ENCODE results near the gene PPP3CA.

DNA sequence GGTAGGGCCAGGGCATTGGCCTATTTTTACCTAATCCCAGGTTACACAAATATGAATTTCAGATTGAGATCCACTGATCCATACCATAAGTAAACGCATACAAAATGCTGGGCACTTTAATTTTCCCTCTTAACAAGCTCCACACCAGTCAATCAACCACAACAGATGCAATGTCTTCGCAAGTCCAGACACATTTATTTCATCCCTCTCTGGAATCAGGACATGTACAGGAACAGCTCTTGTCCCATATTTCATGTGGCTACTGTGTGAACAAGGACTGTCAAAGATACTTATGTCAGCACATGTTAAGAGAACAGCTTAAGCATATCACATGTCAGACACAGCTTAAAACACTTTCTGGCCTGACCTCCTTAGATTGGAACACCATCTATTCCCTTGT, 145.9 kb downstream of the PPP3CA start:
- no peak for TF ChIP-seq POLR2A (IDR thresholded peaks at IDR 0.05)
- TF ChIP-seq CTCF (IDR thresholded peaks at IDR 0.05): no peak
- no peak for TF ChIP-seq POLR2AphosphoS5 (IDR thresholded peaks at IDR 0.05)
